HG02973 (cell line): ENCODE measurements around the gene ZFP3.
"Not testable (repeated sequence)": the region's sequence is repeated elsewhere in the genome, so short reads cannot be mapped to it uniquely, and the experiment has no call there.

Experiments used
- ATAC-seq: cut with Tn5 transposase; IDR thresholded peaks from one replicate; pipeline ENCODE4 v1.9.1; 2021; ENCODE audit warnings: moderate library complexity; ENCODE audit not compliant: unreplicated experiment

The ZFP3 gene

DNA sequence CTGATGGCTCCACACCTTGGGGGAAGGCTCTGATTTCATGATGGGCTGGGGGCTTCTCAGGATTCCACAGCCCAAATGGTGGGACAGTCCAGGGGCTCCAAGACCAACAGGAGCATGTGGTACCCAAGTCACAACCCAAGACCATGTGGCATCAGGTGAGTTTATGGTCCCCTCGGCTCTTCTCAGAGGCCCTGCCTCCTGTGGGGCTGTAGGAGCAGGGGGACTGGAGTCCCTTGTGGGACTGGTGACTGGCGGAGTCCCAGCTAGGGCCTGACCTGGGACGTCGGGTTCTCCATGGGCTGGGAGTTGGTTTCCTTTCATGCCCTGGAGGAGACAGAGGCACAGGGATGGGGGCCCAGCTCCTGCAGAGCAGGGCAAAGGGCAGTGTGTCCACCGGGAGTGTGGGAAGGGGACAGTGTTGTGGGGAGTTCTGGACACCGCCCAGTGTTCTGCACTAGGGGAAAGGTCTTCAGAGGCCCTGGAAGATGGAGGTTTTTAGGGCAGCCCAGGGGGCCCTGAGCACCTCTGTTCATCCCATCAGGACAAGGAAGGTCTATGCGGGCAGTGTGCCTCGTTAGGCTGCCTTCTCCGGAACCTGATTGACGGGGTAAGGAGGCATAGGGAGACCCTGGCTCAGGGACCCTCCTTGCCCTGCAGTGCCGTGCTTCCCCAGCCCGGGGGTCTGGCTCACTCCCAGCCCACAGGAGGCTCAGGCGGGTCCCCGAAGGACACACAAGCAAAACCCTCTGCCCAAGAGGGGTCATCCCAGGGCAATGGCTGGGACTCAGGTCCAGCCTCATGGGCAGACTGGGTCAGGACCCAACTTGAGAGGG, 58.5 kb downstream of the ZFP3 start:
- not testable (repeated sequence) for ATAC-seq

DNA sequence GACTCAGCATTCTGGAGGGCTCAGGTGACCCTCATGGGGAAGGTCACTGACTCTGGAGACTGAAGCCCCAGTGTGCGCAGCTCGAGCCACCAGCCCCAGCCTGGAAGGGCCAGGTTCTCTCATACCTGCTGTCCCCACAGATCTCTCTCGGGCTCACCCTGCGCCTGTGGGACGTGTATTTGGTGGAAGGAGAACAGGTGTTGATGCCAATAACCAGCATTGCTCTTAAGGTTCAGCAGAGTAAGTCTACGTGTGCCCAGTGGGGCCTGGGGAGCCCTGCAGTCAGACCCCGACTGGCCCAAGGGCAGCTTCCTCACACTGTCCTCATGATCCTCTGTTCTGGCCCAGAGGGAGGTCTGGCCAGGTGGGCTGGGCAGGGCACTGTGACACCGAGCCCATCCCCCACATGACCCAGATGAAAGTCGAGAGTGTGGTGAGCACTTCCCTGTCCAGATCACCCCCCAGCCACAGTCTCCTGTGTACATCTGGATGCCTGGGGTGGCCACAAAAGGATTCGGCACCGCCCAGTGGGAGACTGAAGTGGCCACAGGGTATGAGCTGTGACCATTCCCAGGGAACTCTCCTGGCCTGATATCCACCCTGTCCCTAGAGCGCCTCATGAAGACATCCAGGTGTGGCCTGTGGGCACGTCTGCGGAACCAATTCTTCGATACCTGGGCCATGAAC, 59.4 kb downstream of the ZFP3 start:
- not testable (repeated sequence) for ATAC-seq

DNA sequence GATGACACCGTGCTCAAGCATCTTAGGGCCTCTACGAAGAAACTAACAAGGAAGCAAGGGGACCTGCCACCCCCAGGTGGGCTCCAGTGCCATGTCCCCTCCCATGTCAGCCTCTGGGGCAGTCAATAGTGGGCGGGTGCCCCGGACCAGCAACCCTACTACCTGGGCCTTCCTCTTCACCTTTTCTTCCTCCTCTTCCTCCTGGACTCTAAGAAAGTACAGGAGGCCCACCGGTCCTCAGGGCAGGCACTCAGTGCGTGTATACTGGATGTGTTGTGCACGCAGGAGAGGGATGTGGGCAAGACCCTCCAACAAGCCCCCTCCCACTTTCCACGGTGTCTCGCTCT, 59.9 kb downstream of the ZFP3 start:
- ATAC-seq, result not testable (repeated sequence)

DNA sequence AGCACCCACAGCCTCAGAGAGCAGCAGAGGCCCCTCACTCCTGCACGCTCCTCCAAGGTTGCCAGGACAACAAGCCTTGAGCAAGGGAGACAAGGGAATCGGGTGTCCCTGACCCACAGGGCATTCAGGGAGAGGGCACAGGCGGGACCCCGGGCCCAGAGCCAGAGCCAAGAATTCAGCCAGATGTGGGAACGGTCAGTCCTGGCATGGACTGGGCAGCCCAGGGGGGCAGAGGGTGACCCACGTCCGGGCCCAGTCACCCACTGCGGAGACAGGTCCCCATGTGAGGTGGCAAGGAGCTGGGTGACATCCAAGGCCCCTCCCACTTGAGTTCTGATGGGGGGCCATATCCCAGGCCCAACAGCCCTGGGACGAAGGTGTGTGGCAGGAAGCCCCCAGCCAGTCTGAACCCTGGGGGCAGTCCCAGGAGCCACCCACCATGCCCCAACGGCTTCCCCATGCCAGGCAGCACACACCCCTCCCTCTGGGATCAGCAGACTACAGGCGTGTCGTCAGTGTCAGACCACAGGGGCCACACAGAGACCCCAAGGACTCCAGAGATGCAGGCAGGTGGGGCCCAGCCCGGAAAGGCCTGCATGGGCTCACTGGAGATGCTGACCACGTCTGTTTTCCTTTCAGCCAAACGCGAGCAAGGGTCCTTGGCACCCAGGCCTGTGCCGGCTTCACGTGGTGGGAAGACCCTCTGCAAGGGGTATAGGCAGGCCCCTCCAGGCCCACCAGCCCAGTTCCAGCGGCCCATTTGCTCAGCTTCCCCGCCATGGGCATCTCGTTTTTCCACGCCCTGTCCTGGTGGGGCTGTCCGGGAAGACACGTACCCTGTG, 60.6 kb downstream of the ZFP3 start:
- ATAC-seq, result no peak

DNA sequence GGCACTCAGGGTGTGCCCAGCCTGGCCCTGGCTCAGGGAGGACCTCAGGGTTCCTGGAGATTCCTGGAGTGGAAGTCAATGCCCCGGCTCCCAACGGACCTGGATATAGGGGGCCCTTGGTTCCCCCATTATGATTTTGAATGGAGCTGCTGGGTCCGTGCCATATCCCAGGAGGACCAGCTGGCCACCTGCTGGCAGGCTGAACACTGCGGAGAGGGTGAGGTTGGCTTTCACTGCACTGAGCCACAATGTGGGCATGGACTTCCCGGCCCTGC, 61.1 kb downstream of the ZFP3 start:
- ATAC-seq, result no peak

DNA sequence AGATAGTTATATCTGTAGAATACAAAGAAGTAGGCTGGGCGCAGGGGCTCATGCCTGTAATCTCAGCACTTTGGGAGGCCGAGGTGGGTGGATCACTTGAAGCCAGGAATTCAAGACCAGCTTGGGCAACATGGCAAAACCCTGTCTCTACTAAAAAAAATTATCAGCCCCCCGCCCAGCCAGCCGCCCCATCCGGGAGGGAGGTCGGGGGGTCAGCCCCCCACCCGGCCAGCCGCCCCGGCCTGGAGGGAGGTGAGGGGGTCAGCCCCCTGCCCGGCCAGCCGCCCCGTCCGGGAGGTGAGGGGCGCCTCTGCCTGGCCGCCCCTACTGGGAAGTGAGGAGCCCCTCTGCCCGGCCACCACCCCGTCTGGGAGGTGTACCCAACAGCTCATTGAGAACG, 64.6 kb downstream of the ZFP3 start:
- not testable (repeated sequence) for ATAC-seq
